ENCODE results near the gene CHD6. TPM values are rescaled to one million over a fixed set of nuclear protein-coding genes. Genes with fewer than 3 reads are reported as not detected.

Gene CHD6
- total RNA-seq, 2 experiments from 2014 or later, result 19.4 to 20.3 TPM

DNA sequence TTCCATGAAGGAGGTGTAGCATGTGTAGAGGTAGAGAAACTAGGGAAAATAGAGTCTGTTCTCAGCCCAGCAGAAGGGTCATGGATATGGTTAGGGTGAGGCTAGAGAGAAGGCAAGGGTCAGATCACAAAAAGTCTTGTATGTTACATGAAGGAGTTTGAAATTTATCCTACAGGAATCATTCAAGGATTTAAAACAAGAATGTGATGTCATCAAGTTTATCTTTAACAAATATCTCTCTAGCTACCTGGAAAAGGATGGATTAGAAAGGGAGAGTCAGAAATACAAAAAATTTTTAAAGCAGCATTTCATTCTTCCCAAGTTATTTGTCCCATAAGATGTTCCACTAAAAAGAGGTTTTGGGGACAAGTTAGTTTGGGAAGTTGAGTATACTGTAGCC lies 4.4 kb upstream of the CHD6 start:
- CTCF ChIA-PET, result no interaction called here
- POLR2A ChIA-PET, result no interaction called here

GRCh38 chr20:41621971-41622370 lies 3.8 kb upstream of the CHD6 start:
- ChIA-PET CTCF (no interaction called here), POLR2A (no interaction called here)

DNA sequence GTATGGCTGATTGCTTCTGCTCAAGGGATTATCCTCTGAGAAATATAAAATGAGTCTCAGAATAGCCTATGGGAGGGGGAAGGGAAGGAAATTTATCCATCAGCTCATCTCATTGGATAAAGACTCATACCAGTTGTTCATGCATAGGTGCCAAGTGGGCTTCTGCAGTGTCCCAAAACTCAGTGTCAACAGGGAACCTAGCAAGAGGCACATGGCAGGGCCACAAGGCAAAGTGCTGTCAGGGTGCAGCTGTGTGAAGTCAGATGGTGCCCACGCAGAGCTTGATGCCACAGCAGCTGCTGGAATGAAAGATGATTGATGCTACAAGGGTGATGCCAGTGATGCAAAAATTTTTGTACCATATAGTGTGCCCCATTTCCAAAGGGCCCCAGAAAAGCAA lies 3.2 kb upstream of the CHD6 start:
- ChIA-PET CTCF (no interaction called here), POLR2A (no interaction called here)

GRCh38 chr20:41619360-41620100 lies 1.4 kb upstream of the CHD6 start:
- POLR2A ChIA-PET, result no interaction called here
- CTCF ChIA-PET, result no interaction called here

DNA sequence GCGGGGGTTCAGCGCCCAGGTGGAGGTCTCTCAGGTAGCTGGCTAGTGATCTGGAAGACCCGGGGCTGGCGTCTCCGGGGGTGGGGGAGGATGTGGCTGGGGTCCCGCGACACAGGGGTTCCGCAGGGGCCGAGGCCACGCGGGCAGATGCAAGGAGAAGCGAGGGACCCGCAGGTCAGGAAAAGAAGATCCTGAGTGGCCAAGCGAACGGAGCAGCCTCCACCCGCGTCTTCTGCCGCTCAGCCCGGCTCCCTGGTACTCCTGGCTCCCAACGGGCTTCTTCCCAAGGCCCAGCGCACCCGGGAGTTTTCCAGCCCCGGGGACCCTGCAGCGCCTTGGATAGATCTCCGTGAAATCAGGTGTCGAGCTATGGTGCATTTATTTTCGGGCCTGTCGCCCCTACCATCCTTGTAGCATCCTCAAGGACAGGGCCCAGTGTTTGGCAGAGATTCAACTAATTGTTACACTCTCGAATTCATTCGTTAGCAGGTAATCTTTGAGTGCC lies 682 bp upstream of the CHD6 start:
- ChIA-PET CTCF (interaction anchor here (1.0 kb wide), 2 partner anchors 10 to 74 kb away, joined by 3 to 4 read pairs; no protein-coding TSS in a partner anchor), POLR2A (interaction anchor here (0.6 to 2.2 kb wide), 3 partner anchors 10 to 696 kb away, joined by 3 to 9 read pairs (median 7); no protein-coding TSS in a partner anchor)

- ChIA-PET POLR2A (interaction anchor here (1.9 to 2.2 kb wide), 2 partner anchors 9 to 76 kb away, joined by 7 to 9 read pairs; no protein-coding TSS in a partner anchor), CTCF (interaction anchor here (0.5 kb wide), 1 partner anchor 39 kb away, joined by 4 read pairs; no protein-coding TSS in a partner anchor)
Measured at GRCh38 chr20:41617059-41617901, 897 bp downstream of the CHD6 start.

DNA sequence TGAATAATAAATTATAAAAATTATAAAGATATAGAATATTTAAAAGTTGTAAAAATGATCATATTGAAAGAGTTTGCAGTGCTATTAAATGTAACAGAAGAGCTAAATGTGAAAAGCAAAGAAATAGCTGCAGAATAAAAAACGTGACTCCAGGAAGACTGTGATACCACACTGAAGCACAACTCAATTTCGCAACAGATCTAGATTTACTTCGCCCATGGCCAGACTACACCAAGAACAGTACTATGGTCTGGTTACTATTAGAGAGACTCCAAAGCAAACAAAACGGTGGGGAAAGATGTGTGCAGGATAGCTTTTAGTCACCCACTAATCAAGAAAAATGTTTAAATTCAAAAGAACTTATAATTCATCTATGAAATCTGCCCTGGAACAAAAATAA lies 1.9 kb downstream of the CHD6 start:
- POLR2A ChIA-PET, result no interaction called here

GRCh38 chr20:41615676-41616075 lies 2.5 kb downstream of the CHD6 start:
- ChIA-PET POLR2A (no interaction called here), CTCF (no interaction called here)

More for the DNA sequence above, 1.9 kb downstream of the CHD6 start:
- CTCF ChIA-PET, result no interaction called here

DNA sequence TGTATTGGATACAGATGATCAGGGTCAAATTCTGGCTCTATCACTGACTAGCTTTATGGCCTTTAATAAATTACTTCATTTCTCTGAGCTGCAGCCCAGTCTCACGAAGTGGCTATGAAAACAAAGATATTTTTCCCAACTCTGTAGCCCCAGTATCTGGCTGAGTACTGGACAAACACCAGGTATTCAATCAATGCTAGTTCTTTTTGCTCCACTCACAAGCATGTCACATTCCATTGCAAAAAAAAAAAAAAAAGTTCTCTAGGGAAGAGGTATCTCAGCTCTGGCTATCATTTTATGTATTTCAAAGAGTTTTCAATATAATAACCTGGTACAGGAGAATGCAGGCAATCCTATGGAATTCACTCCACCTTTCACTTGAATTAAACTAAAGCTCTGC lies 3.1 kb downstream of the CHD6 start:
- CTCF ChIA-PET, result interaction anchor here (1.2 kb wide), 1 partner anchor 442 kb away, joined by 3 read pairs; no protein-coding TSS in a partner anchor
- POLR2A ChIA-PET, result no interaction called here

- ChIA-PET CTCF (interaction anchor here (0.6 kb wide), 1 partner anchor 131 kb away, joined by 3 read pairs; no protein-coding TSS in a partner anchor), POLR2A (no interaction called here)
Measured at GRCh38 chr20:41613321-41613720, 4.9 kb downstream of the CHD6 start.

DNA sequence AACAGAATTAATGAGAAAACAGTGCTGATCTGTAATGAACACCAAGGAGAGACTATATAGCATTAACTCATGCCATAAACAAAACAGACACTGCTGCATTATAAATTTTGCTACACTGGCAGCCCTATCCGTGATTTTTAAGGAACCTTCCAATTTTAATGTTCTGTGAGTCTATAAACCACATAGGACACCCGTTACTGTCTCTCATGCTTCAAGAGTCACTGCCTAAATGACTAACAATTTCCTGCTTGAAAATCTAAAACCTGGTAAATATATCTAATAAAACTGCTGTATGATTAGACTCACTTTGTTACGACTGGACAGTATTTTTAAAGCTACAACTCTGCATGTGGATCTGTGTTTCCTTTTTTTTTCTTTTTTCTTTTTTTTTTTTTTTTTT lies 8.7 kb downstream of the CHD6 start:
- ChIA-PET CTCF (no interaction called here), POLR2A (interaction anchor here (0.7 kb wide), 1 partner anchor 38 kb away, joined by 10 read pairs; no protein-coding TSS in a partner anchor)

- ChIA-PET CTCF (interaction anchor here (1.3 kb wide), 1 partner anchor 10 kb away, joined by 4 read pairs; the partner anchor contains the start of gene CHD6), POLR2A (interaction anchor here (1.3 kb wide), 1 partner anchor 9 kb away, joined by 7 read pairs; the partner anchor contains the start of gene CHD6)
Measured at GRCh38 chr20:41608606-41609005, 9.6 kb downstream of the CHD6 start.

DNA sequence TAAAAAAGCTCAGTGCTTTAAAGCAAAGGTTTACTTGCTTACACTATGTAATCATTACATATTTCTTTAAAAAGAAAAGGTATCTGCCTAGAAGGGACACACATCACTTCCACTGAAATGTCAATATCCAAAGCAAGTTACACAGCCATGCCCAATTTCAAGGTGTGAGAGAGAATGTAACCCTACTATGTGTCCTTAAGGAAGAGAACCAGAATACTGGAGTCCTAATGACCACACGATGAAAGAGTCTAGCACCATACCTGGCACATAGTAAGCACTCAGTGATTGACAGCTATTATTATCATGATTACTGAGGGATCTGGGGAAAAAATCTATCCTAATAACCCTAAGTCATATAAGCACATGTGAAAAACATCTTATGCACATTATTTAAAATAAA lies 10.4 kb downstream of the CHD6 start:
- ChIA-PET POLR2A (interaction anchor here (1.3 kb wide), 1 partner anchor 10 kb away, joined by 7 read pairs; the partner anchor contains the start of gene CHD6), CTCF (interaction anchor here (1.3 kb wide), 1 partner anchor 11 kb away, joined by 4 read pairs; the partner anchor contains the start of gene CHD6)

GRCh38 chr20:41604002-41604401 lies 14.2 kb downstream of the CHD6 start:
- POLR2A ChIA-PET, result no interaction called here
- CTCF ChIA-PET, result interaction anchor here (0.6 kb wide), 1 partner anchor 8 kb away, joined by 4 read pairs; no protein-coding TSS in a partner anchor

DNA sequence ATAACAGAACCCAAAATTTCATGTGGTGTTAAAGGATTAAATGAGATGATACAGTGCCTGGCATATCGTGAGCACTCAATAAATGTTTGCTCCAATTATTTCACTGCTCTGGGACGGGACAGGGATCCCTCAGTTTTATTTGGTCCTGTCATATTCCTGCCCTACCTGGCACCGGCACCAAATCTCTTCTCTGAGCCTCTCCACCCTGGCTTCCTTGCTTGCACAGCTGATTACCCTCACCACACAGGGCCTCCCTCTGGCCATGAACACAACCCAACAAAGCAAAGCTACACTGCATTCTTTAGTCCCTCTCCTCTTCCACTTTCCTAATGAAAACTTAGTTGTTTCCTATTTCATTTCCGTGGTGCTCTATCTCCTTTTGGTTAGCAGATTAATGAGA lies 16.4 kb downstream of the CHD6 start:
- ChIA-PET POLR2A (no interaction called here), CTCF (no interaction called here)

DNA sequence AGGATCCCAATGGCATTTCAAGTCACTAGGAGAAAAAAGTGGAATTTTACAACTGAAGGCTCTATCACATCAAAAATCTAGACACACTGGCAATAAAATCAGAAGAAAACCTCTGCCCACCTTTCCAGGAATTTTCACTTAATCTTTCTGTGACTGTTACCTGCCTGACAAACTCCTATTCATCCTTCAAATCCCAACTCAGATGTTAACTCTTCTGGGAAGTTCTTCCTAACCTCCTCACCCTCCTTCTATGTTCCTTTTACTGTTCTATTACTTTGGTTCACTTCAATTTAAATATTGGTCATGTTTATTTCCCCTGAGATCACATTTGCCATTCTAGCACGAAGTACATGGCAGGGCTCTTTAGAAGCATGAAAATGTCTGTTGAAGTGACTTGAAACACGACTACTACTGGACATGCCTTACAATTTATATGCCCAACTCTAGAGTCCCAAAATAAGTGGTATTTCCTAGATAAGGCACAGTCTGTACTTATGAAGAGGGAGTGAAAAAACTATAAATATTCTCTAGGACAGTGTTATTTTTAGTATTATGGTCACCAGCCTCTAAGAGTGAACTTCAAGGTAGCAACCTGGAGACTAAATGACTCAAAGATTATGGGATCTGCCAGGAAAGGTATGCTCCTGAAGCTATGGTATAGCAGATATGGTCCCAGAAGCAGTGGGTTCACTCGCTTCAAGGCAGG lies 17.1 kb downstream of the CHD6 start:
- ChIA-PET CTCF (no interaction called here), POLR2A (no interaction called here)

DNA sequence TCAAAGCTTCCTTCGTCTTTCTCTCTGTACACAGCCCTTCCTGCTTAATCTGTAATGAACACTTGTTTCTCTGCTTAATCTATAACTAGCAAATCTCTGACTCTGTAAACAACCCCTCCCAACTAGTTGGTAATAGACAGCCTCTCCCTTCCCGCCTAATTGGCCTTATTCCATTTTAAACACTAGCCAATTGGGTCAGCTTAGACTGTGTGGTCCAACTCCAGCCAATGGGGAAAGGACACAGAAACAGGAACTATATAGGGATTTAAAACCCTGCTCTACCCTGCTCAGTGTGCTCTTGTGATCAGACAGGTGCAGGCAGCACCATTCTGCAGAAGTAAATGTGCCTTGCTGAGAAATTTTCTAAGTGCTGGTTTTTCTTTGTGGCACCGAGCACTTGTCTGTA lies 18.5 kb downstream of the CHD6 start:
- CTCF ChIA-PET, result no interaction called here

DNA sequence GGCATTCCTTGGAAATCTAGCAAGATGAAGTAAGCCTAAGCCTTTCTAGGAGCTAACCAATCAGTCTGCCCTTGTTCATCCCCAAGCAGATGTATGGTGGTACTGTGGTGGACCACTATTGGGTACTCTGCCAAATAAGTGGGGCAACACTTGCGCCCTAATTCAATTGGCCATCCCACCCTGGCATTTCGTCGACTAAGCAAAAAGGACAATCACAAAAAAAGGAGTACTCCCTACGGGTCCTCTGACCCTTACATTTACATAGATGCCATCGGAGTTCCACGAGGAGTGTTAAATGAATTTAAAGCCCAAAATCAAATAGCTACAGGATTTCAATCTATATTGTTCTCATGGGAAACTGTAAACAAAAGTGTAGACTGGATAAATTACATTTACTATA lies 19.5 kb downstream of the CHD6 start:
- POLR2A ChIA-PET, result no interaction called here
- CTCF ChIA-PET, result no interaction called here

More for the DNA sequence above, 18.5 kb downstream of the CHD6 start:
- POLR2A ChIA-PET, result no interaction called here

- CTCF ChIA-PET, result no interaction called here
- POLR2A ChIA-PET, result no interaction called here
Measured at GRCh38 chr20:41594514-41595322, 23.5 kb downstream of the CHD6 start.

Data from activated CD8-positive, alpha-beta memory T cell treated with anti-CD3 and anti-CD28 coated beads for 36 hours (primary cell).